HG03342 (cell line): ENCODE data around the gene PPP1CA.
"Not testable (repeated sequence)": the region's sequence is repeated elsewhere in the genome, so short reads cannot be mapped to it uniquely, and the experiment has no call there.

Source experiments
- ATAC-seq: cut with Tn5 transposase; IDR thresholded peaks from one replicate; pipeline ENCODE4 v1.9.1; 2021; ENCODE audit warnings: mild to moderate bottlenecking, moderate library complexity; ENCODE audit not compliant: unreplicated experiment

The PPP1CA gene

GRCh38 chr11:67435031-67435726 is 33.5 kb upstream of the PPP1CA start:
- ATAC-seq: no peak

GRCh38 chr11:67434395-67434881 is 32.8 kb upstream of the PPP1CA start:
- ATAC-seq: no peak

GRCh38 chr11:67433536-67434394 is 32.1 kb upstream of the PPP1CA start:
- ATAC-seq: no peak

GRCh38 chr11:67432655-67433349 is 31.1 kb upstream of the PPP1CA start:
- no peak for ATAC-seq

GRCh38 chr11:67431346-67432249 is 29.9 kb upstream of the PPP1CA start:
- no peak for ATAC-seq

- no peak for ATAC-seq
Observed at GRCh38 chr11:67429722-67430121, 28.1 kb upstream of the PPP1CA start.

GRCh38 chr11:67429038-67429668 is 27.5 kb upstream of the PPP1CA start:
- ATAC-seq: no peak

GRCh38 chr11:67428052-67429001 is 26.7 kb upstream of the PPP1CA start, which contains the start of gene RPS6KB2:
Gene RPS6KB2 (plus strand): TSS chr11:67428494. CDS start chr11:67428546, 52 bp downstream.
- peak; percentile 72 for ATAC-seq

GRCh38 chr11:67427364-67427859 is 25.8 kb upstream of the PPP1CA start:
- ATAC-seq: not testable (repeated sequence)

- ATAC-seq: no peak
Observed at GRCh38 chr11:67423891-67424613, 22.4 kb upstream of the PPP1CA start.

- no peak for ATAC-seq
Observed at GRCh38 chr11:67423466-67423865, 21.8 kb upstream of the PPP1CA start.

- no peak for ATAC-seq
Observed at GRCh38 chr11:67422891-67423290, 21.2 kb upstream of the PPP1CA start.

GRCh38 chr11:67421430-67422031 is 19.9 kb upstream of the PPP1CA start:
- no peak for ATAC-seq

- ATAC-seq: peak; percentile 83
Observed at GRCh38 chr11:67420646-67421429, 19.2 kb upstream of the PPP1CA start.

GRCh38 chr11:67420147-67420645 is 18.5 kb upstream of the PPP1CA start:
- no peak for ATAC-seq

GRCh38 chr11:67419325-67420049 is 17.8 kb upstream of the PPP1CA start:
- no peak for ATAC-seq
